A549 (cell line): ENCODE measurements around the gene SLC23A2. TPM values are rescaled to one million over a fixed set of nuclear protein-coding genes. Genes with fewer than 3 reads are reported as not detected.
"Not testable (repeated sequence)": the region's sequence is repeated elsewhere in the genome, so short reads cannot be mapped to it uniquely, and the experiment has no call there.

Experiments used
- ATAC-seq, 2 experiments: fragments of 200-7000 bp in 1 of 2; fragments of >200 bp in 1 of 2; cut with Nextera tagmentation in 1 of 2; cut with Tn5 transposase in 1 of 2; 3 replicates each; pipeline versions ENCODE4 v1.8.0 to v1.9.1; 2018 to 2020; ENCODE audit warnings: mild to moderate bottlenecking in 1 of 2, moderate library complexity in 1 of 2
- CTCF ChIA-PET: fragments of 300-600 bp; sonication (Branson Sonifier 250); formaldehyde crosslinking; extraction: SDS; loops from one replicate; lab custom pipeline; 2021; ENCODE audit warnings: antibody characterized with exemption, inconsistent platforms; lab: Yijun Ruan, JAX
- POLR2A ChIA-PET: fragments of 350-600 bp; formaldehyde crosslinking; extraction: SDS; loops from one replicate; lab custom pipeline; 2021; ENCODE audit warnings: antibody characterized with exemption, inconsistent platforms; lab: Yijun Ruan, JAX
- DNase-seq, 2 experiments: peaks; one replicate each; pipeline versions ENCODE4 v3.0.0 to v3.0.0-alpha.2; 2011 to 2016; ENCODE audit warnings: low read depth in 1 of 2, low spot score in 1 of 2
- FAIRE-seq: peaks from 2 replicates; lab custom pipeline; 2011; peaks lifted over from hg19 to GRCh38; lab: Jason Lieb, UNC
- H3K27ac ChIP-seq, 2 experiments: fragments of >200 bp; sonication (Bioruptor Twin); formaldehyde crosslinking; 3 replicates each; pipeline ENCODE4 v1.5.1; 2016 to 2017
- H3K4me1 ChIP-seq: fragments of >200 bp; sonication (Bioruptor Twin); formaldehyde crosslinking; 3 replicates; pipeline ENCODE4 v1.6.1; 2016
- H3K4me2 ChIP-seq: fragments of >200 bp; sonication (Bioruptor Twin); formaldehyde crosslinking; 3 replicates; pipeline ENCODE4 v1.6.1; 2016
- H3K4me3 ChIP-seq: fragments of >200 bp; sonication (Bioruptor Twin); formaldehyde crosslinking; 3 replicates; pipeline ENCODE4 v1.5.1; 2016
- H3K9me3 ChIP-seq: fragments of >200 bp; sonication (Bioruptor Twin); formaldehyde crosslinking; 3 replicates; pipeline ENCODE4 v1.6.1; 2016
- BHLHE40 ChIP-seq: IDR thresholded peaks from 2 replicates; pipeline ENCODE4 v1.6.1; 2012; ENCODE audit warnings: low read depth, low read length, inconsistent platforms
- CBX2 ChIP-seq: fragments of 200-600 bp; sonication (generic); IDR thresholded peaks from 2 replicates; pipeline ENCODE4 v1.6.1; 2016; ENCODE audit warnings: low read depth, mild to moderate bottlenecking, borderline replicate concordance
- CHD2 ChIP-seq: fragments of 150-350 bp; IDR thresholded peaks from 2 replicates; pipeline ENCODE4 v1.6.1; 2014; ENCODE audit warnings: low read length; ENCODE audit not compliant: partially characterized antibody
- CHD4 ChIP-seq: fragments of 200-600 bp; sonication (generic); IDR thresholded peaks from 2 replicates; pipeline ENCODE4 v1.6.1; 2016; ENCODE audit warnings: antibody characterized with exemption, mild to moderate bottlenecking, borderline replicate concordance
- EHF ChIP-seq: fragments of 250-450 bp; sonication (Bioruptor Pico); IDR thresholded peaks from 2 replicates; pipeline ENCODE4 v1.5.0; 2020; ENCODE audit warnings: mild to moderate bottlenecking
- ESRRA ChIP-seq: fragments of 150-350 bp; IDR thresholded peaks from 2 replicates; pipeline ENCODE4 v1.6.1; 2014; ENCODE audit warnings: mild to moderate bottlenecking, low read length, borderline replicate concordance
- HES2 ChIP-seq: fragments of >200 bp; sonication (Bioruptor Twin); formaldehyde crosslinking; IDR thresholded peaks from 2 replicates; pipeline ENCODE4 v1.6.1; 2016
- HOXB13 ChIP-seq: fragments of 250-450 bp; sonication (Bioruptor Pico); IDR thresholded peaks from 2 replicates; pipeline ENCODE4 v1.5.0; 2020; ENCODE audit warnings: low read depth, mild to moderate bottlenecking, moderate library complexity
- HOXB5 ChIP-seq: fragments of 250-450 bp; sonication (Bioruptor Pico); IDR thresholded peaks from 2 replicates; pipeline ENCODE4 v1.5.0; 2020; ENCODE audit warnings: mild to moderate bottlenecking, moderate library complexity
- JUN ChIP-seq, 2 experiments: fragments of >200 bp; sonication (Bioruptor Twin); formaldehyde crosslinking; IDR thresholded peaks; 2 replicates in 1 of 2; 3 replicates in 1 of 2; pipeline ENCODE4 v1.6.1; 2016 to 2017
- NFE2L2 ChIP-seq: fragments of 150-350 bp; conservative IDR thresholded peaks from 2 replicates; pipeline ENCODE4 v1.6.1; 2014; ENCODE audit warnings: low read length
- POLR2A ChIP-seq: IDR thresholded peaks from 2 replicates; pipeline ENCODE4 v1.6.1; 2012; ENCODE audit warnings: mild to moderate bottlenecking, low read length
- RARB ChIP-seq: fragments of 250-450 bp; sonication (Bioruptor Pico); IDR thresholded peaks from 2 replicates; pipeline ENCODE4 v1.8.0; 2021; ENCODE audit warnings: mild to moderate bottlenecking, moderate library complexity
- RCOR1 ChIP-seq: fragments of 150-350 bp; IDR thresholded peaks from 2 replicates; pipeline ENCODE4 v1.6.1; 2014; ENCODE audit warnings: antibody characterized with exemption, low read length, low read depth
- REST ChIP-seq: fragments of 200-600 bp; sonication (generic); IDR thresholded peaks from 2 replicates; pipeline ENCODE4 v1.6.1; 2016; ENCODE audit warnings: antibody characterized with exemption, mild to moderate bottlenecking, moderate library complexity
- RFX5 ChIP-seq: fragments of 450-650 bp; IDR thresholded peaks from 2 replicates; pipeline ENCODE4 v1.7.1; 2014; ENCODE audit warnings: antibody characterized with exemption, mild to moderate bottlenecking, moderate library complexity
- ZC3H11A ChIP-seq: fragments of 450-650 bp; IDR thresholded peaks from 2 replicates; pipeline ENCODE4 v1.6.1; 2014; ENCODE audit warnings: antibody characterized with exemption, mild to moderate bottlenecking
- ZNF302 ChIP-seq: fragments of 250-450 bp; sonication (Bioruptor Pico); IDR thresholded peaks from 2 replicates; pipeline ENCODE4 v1.9.0; 2021; ENCODE audit warnings: inconsistent platforms, mild to moderate bottlenecking, moderate library complexity
- ZSCAN20 ChIP-seq: fragments of 250-450 bp; sonication (Bioruptor Pico); IDR thresholded peaks from 2 replicates; pipeline ENCODE4 v1.8.0; 2022; ENCODE audit warnings: mild to moderate bottlenecking, moderate library complexity
- WGBS: methylation state at CpG from one replicate; pipeline ENCODE4 v1.1.6; 2017; ENCODE audit errors: missing lambda C conversion rate; 5-methylcytosine and 5-hydroxymethylcytosine counted together
- polyA plus RNA-seq, 4 experiments: library from polyadenylated mRNA; depleted of rRNA in 3 of 4; stranded (reverse); fragments of >200 nt; fragmentation: RNase III in 1 of 4; extraction: RNeasy Plus Mini Kit Qiagen cat#74134 plus additional on column Dnase treatment in 1 of 4; gene quantifications; 2 replicates in 3 of 4; 3 replicates in 1 of 4; pipeline ENCODE4 v1.2.3, GENCODE V29; 2011 to 2017
- TF ChIP-seq, protein P1 (sequence below): fragments of 150-350 bp; IDR thresholded peaks from 2 replicates; pipeline ENCODE4 v1.6.1; 2014; ENCODE audit warnings: low read depth, mild to moderate bottlenecking, low read length
- TF ChIP-seq, protein P2 (sequence below): fragments of 250-450 bp; sonication (Bioruptor Pico); IDR thresholded peaks from 2 replicates; pipeline ENCODE4 v1.5.0; 2021; ENCODE audit warnings: mild to moderate bottlenecking, moderate library complexity, borderline replicate concordance
- TF ChIP-seq, protein P3 (sequence below): fragments of 250-450 bp; sonication (Bioruptor Pico); IDR thresholded peaks from 2 replicates; pipeline ENCODE4 v1.5.0; 2020; ENCODE audit warnings: low read depth, mild to moderate bottlenecking, moderate library complexity

The SLC23A2 gene
- polyA plus RNA-seq, 2 of the 4 experiments (the other 2 are of a cell fraction), result 13.1 to 47.8 TPM

DNA sequence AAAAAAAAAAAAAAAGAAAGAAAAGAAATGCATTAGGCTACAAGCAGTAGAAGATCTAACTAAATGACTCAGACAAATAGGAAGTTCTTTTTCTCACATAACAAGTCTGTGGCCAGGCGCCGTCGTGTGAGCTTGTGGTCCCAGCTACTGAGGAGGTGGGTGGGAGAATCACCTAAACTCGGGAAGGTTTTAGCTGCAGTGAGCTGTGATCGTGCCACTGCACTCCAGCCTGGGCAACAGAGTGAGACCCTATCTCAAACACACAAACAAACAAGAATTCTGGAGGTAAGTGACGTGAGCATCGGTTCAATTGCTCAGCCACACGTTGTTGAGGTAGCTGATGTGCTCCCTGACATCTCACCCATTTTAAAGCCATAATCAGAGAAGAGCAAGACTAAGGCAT, 37.9 kb upstream of the SLC23A2 start:
- ChIA-PET CTCF (interaction anchor here (0.6 to 3.8 kb wide), 3 partner anchors 18 to 462 kb away, joined by 3 to 13 read pairs (median 3); no protein-coding TSS in a partner anchor), POLR2A (no interaction called here)
- FAIRE-seq, result no peak
- 87% methylated on average over 8 of the region's 8 CpGs for WGBS
- Histone ChIP-seq H3K9me3 (no peaks in the 10 kb centered on the region), H3K4me3 (no peak overlapping the region), H3K4me2 (no peak overlapping the region), H3K4me1 (peaks cover 5% of the 10 kb centered on the region; the same call in 2 of the 3 replicates), H3K27ac (no peak overlapping the region)
- TF ChIP-seq CBX2, result no peak
- TF ChIP-seq ZSCAN20 (CRISPR knock-in tag), result no peak
- no peak for TF ChIP-seq ESRRA
- TF ChIP-seq JUN (IDR thresholded peaks at IDR 0.05), result no peak
- TF ChIP-seq RCOR1, result no peak
- TF ChIP-seq, protein P1, sequence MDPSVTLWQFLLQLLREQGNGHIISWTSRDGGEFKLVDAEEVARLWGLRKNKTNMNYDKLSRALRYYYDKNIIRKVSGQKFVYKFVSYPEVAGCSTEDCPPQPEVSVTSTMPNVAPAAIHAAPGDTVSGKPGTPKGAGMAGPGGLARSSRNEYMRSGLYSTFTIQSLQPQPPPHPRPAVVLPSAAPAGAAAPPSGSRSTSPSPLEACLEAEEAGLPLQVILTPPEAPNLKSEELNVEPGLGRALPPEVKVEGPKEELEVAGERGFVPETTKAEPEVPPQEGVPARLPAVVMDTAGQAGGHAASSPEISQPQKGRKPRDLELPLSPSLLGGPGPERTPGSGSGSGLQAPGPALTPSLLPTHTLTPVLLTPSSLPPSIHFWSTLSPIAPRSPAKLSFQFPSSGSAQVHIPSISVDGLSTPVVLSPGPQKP, result no peak
- no peak for TF ChIP-seq RFX5
- no peak for TF ChIP-seq NFE2L2
- TF ChIP-seq REST, result no peak
- TF ChIP-seq RARB, result no peak
- TF ChIP-seq EHF (CRISPR knock-in tag), result no peak
- TF ChIP-seq ZNF302, result no peak
- no peak for TF ChIP-seq POLR2A
- TF ChIP-seq, protein P2, sequence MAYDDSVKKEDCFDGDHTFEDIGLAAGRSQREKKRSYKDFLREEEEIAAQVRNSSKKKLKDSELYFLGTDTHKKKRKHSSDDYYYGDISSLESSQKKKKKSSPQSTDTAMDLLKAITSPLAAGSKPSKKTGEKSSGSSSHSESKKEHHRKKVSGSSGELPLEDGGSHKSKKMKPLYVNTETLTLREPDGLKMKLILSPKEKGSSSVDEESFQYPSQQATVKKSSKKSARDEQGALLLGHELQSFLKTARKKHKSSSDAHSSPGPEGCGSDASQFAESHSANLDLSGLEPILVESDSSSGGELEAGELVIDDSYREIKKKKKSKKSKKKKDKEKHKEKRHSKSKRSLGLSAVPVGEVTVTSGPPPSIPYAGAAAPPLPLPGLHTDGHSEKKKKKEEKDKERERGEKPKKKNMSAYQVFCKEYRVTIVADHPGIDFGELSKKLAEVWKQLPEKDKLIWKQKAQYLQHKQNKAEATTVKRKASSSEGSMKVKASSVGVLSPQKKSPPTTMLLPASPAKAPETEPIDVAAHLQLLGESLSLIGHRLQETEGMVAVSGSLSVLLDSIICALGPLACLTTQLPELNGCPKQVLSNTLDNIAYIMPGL (CRISPR knock-in tag), result no peak
- TF ChIP-seq HES2, result no peak
- TF ChIP-seq CHD4, result no peak
- no peak for TF ChIP-seq HOXB13 (CRISPR knock-in tag)
- ATAC-seq, result no peak
- DNase-seq, result no peak

DNA sequence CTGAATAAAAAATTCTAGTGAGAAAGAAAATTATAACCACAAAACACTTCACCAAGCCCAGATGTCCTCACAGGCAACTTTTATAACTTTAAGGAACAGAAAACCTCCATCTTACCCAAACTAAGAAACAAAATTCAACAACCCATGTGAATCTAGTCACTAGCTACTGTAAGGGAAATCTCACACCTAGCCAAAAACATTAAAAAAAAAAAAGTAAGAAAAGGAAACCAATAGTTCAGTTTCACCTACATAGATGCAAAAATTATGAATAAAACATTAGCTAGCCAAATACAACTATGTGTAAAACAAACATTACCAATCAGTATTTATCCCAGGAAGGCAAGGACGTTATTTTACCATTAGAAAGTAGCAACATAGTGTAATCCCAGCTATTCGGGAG, 35.5 kb upstream of the SLC23A2 start:
- DNase-seq, result no peak
- no peak for TF ChIP-seq HOXB5 (CRISPR knock-in tag)
- TF ChIP-seq JUN (IDR thresholded peaks at IDR 0.05), result no peak
- no peak for TF ChIP-seq CHD2
- no peak for TF ChIP-seq BHLHE40
- no peak for TF ChIP-seq ZC3H11A
- TF ChIP-seq, protein P3, sequence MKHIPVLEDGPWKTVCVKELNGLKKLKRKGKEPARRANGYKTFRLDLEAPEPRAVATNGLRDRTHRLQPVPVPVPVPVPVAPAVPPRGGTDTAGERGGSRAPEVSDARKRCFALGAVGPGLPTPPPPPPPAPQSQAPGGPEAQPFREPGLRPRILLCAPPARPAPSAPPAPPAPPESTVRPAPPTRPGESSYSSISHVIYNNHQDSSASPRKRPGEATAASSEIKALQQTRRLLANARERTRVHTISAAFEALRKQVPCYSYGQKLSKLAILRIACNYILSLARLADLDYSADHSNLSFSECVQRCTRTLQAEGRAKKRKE (CRISPR knock-in tag), result no peak
- no peak overlapping the region for H3K4me2 ChIP-seq
- ChIA-PET CTCF (interaction anchor here (0.7 to 3.8 kb wide), 5 partner anchors 12 to 64 kb away, joined by 3 to 13 read pairs (median 4); no protein-coding TSS in a partner anchor), POLR2A (no interaction called here)
- peaks cover 5% of the 10 kb centered on the region; the same call in 2 of the 3 replicates for H3K4me1 ChIP-seq
- no peak for FAIRE-seq
- H3K9me3 ChIP-seq, result no peaks in the 10 kb centered on the region
- WGBS, result 49% methylated on average over 2 of the region's 2 CpGs
- H3K4me3 ChIP-seq, result no peak overlapping the region
- no peak for ATAC-seq
- H3K27ac ChIP-seq, result no peak overlapping the region

GRCh38 chr20:5035518-5035917, 34.2 kb upstream of the SLC23A2 start:
- ATAC-seq, H3K27ac ChIP-seq, FAIRE-seq, H3K4me3 ChIP-seq, H3K4me1 ChIP-seq, H3K4me2 ChIP-seq, POLR2A ChIA-PET, DNase-seq, H3K9me3 ChIP-seq: not testable (repeated sequence)
- WGBS, result 62% methylated on average over 1 of the region's 1 CpG
- CTCF ChIA-PET, result interaction anchor here (0.8 to 1.5 kb wide), 5 partner anchors 21 to 295 kb away, joined by 3 to 5 read pairs (median 3); no protein-coding TSS in a partner anchor
